GM04504 (cell line): ENCODE results near the gene GABRR3.

Source experiments
- DNase-seq: peaks from one replicate; pipeline ENCODE4 v3.0.0-alpha.2; 2012; ENCODE audit warnings: low read depth

GABRR3 gene

DNA sequence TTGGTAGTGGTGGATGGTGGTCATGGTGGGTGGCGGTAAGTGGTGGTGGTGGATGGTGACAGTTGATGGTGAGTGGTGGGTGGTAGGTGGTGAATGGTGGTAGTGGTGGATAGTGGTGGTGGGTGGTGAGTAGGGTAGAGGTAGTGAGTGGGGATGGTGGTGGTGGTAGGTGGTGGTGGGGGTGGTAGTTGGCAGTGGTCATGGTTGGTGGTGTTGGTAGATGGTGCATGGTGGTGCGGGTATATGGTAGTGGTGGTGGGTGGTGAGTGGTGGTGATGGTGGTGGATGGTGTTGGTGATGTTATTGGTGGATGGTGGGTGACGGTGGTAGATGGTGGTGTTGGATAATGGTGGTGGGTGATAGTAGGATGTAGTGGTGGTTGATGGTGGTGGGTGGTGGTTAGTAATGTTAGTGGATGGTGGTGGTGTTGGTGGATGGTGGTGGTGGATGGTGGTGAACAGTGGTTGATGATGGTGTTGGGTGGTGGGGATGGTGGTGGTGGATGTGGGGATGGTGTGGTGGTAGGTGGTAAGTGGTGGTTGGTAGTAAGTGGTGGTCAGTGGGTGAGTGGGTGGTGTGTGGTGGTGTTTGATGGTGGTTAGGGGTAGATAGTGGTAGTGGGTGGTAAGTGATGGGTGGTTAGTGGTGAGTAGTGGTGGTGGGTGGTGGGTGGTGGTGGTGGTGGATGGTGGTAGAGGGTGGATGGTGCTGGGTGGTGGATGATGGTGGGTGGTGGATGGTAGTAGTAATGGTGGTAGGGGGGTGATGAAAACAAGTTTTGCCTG, 46.1 kb downstream of the GABRR3 start:
- DNase-seq, result no peak

DNA sequence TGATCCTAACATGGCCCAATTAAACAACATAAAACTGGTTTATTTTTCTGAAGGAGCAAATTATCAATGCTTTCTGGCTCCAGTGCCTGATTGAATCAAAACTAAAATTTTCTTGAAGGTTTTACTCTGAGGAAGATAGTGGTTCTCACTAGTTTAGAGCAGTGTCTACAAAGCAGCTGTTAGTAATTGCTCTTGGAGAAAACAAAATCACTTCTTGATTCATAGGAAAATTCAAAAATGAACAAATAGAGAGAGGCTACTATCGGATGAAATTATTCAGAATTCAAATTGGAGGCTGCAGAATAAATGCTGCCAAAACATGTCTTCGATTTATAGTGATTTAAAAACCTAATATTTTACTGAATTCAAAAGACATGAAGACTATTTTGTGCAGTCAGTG, 47.8 kb downstream of the GABRR3 start:
- DNase-seq, result no peak

DNA sequence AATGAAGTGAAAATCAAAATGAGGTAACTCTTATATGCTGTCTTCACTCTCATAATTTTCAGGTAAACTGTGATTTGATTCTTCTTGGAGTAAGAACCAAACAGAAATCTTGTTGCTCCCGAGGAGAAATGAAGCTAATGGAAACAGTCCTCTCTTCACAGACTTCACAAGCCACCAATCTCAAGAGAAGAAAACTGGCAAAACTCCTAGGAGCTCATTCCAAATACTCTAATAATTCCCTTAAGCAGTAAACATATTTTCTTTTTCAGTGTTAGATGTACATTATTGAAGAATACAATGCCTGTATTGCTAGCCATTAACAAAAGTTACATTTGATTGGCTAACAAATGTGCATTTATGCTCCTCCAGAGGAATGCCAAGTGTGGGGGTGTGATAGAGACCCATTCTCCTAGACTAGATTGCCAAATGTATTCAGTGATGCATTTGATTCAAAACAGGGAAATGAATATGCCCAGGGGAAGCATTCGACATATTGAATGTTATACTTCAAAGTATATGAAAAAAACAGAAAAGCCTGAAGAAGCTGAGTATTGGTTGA, 51.1 kb downstream of the GABRR3 start:
- DNase-seq, result no peak

DNA sequence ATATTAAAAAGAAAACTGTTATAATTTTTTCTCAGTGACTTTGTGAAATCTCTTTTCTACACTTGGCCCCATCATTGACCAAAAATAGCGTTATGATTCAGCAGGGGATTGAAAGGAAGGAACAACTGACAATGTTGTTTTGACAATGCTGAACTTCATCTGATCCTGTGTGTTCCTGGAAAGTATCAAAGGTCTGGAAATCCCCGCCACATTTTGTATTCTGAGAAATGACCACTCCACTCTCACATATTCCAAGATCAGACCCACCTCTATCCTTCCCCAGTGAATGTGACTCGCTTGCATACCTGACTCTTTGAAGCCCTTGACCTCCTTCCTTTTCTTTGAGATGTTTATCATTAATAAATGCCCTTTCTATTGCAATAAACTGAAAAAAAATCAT, 53.2 kb downstream of the GABRR3 start:
- DNase-seq, result no peak

GRCh38 chr3:97979610-97980009, 55.5 kb downstream of the GABRR3 start:
- no peak for DNase-seq

DNA sequence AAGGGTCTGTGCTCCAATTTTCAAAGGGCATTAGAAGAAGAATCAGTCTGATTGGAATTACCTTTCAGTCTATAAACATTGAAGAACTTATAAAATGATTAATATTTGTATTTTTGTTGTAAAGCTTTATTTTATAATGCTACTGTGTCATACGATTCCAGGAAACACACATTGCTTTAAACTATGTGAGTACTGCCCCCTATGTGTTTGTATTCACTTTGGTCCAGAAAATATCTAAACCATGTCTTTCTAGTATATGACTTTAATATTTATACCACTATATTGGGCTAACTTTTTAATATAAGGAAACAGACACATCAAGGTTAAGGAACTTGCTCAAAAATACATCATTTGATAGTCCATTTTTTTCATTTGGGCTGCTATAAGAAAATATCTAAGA, 59.6 kb downstream of the GABRR3 start:
- no peak for DNase-seq

DNA sequence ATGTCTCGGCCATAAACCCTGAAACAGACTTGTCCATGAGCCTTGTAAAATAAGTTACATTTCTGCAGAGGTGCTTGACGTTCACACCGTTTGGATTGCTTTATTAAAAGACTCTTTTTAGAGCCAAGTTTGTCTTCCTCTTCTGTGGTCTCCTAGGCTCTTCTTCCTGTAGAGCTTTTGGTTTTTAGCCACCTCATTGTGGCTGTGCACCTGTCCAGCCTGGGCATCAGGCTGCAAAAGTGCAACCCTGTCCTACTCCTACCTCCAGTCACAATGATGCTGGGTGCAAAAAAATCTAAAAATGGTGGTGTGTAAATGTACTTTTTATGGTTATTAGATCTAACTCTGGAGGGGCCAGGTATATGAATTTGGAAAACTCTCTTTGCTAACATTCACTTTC, 60.1 kb downstream of the GABRR3 start:
- no peak for DNase-seq

DNA sequence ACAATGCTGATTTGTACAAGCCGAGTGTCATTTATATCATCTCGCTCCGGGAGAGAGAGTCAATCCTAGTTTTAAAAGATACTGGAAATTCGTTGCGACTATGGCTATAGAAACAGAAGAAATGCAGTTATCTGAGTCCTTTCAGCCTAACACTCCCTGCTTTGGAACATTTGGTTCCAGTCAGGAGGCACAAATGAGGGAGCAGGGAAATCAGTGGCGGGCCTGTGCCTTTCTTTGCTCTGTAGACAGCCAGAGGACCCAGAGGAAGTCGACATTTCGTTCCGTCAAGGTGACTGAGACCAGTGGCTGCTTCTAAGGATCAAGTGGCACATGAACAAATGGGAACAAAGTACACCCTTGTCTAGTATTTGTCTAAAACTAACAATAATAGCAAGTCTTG, 62.1 kb downstream of the GABRR3 start:
- DNase-seq, result no peak

- peak; percentile 29 for DNase-seq
Observed at GRCh38 chr3:97971679-97972567, 63.2 kb downstream of the GABRR3 start, which contains the start of gene RIOX2. Gene RIOX2, minus strand, starts transcription at chr3:97972431. Its CDS starts 4,838 bp downstream, at chr3:97967593.

DNA sequence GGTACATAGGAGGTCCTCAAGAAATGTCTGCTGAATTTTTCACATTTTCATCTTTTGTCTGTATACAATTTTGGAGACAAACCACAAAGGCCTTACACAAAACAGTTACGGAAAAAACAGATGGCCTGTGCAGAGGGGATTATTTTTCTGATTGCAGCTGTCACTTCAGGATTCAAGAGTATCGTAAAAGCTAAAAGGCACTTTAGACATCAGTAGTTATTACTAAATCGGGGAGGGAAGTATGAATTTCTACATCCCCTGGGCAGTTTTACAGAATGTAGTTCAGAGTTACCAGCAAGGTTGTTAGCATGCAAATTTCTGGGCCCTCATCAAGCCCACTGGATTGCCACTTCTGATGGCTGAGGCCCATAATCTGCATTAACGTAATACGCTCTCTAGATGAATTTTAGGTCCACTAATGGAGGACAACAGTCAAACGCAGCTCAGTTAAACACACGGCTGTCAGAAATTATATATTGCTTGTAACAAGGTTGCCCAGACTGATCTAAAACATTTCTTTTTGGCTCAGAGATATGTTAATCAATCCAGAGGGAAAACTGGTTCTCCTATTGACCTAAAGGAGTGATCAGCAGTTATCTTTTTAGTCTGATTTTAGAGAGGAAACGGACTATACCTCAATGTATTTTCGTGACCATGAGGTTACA, 64.0 kb downstream of the GABRR3 start:
- no peak for DNase-seq

- peak; percentile 17 for DNase-seq
Observed at GRCh38 chr3:97970156-97970555, 65.0 kb downstream of the GABRR3 start.

- no peak for DNase-seq
Observed at GRCh38 chr3:97969541-97969940, 65.6 kb downstream of the GABRR3 start.

DNA sequence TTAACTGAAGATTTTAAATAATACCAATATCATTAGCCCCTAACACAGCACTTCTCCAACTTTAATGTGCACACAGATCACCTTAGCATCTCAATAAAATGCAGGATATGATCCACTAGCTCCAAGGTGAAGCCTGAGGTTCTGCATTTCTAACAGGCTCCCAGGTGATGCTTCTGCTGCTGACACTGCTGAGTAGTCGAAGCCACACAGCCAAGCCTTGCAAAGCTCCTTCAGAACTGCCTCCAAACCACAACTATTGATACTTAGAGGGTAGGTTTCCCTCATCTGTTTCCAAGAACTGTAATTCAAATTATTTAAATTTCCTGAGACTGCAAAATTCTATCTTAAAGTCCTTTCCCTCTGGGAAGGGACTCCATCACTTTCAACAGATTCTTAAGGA, 66.7 kb downstream of the GABRR3 start:
- DNase-seq, result no peak

- DNase-seq, result no peak
Observed at GRCh38 chr3:97967966-97968365, 67.1 kb downstream of the GABRR3 start.

GRCh38 chr3:97960993-97961766, 73.9 kb downstream of the GABRR3 start:
- DNase-seq, result no peak

- DNase-seq, result no peak
Observed at GRCh38 chr3:97960551-97960950, 74.6 kb downstream of the GABRR3 start.

DNA sequence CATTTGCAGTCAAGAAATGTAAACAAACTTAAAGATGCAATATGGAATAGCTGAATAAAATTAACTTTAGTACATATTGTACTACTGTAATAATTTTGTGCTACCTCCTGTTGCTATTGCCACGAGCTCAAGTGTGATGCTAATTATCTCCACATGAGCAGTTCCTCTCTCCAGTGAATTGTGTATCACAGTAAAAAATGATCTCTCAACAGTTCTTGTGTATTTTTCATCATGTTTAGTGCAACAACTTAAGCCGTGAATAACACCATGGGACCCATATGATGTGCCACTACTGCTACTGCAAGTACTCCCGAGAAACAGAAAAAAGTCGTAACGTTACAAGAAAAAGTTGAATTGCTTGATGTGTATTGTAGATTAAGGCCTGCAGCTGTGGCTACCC, 75.2 kb downstream of the GABRR3 start:
- DNase-seq, result no peak

DNA sequence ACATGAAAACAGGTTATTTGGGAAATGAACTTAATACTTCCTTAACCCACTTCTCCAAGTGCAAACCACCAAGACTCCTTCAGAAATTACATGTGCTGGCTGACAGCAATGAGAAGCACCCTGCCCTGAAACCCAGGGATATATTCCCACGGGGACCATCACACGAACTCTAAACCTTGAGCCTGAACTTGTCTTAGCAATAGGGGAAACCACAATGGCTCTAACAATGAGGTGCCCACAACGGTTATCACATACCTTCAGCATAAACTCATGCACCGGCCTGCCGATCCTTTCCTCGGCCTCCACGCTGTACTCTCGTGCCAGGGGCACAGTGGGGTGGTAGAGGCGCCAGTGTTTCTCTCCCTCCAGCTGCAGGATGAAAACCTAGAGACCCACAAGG, 76.3 kb downstream of the GABRR3 start:
- DNase-seq, result no peak

DNA sequence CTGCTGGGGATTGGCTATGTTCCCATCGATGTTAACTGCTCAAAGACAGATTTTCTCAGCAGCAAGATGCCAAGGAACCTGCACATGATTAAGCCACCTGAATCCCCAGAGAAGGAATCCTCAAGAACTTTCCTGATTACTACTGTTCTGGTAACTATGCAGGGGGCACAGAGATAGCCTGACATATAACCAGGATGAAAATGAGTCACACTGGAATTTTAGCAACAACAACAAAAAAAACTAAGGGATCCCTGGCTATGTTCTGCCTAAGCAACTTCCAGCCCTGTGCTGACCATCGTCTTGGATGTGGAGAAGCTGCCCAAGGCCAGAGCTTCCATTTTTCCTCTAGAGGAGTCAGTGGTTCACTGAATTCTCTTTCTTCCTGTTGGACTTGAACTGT, 76.7 kb downstream of the GABRR3 start:
- no peak for DNase-seq

DNA sequence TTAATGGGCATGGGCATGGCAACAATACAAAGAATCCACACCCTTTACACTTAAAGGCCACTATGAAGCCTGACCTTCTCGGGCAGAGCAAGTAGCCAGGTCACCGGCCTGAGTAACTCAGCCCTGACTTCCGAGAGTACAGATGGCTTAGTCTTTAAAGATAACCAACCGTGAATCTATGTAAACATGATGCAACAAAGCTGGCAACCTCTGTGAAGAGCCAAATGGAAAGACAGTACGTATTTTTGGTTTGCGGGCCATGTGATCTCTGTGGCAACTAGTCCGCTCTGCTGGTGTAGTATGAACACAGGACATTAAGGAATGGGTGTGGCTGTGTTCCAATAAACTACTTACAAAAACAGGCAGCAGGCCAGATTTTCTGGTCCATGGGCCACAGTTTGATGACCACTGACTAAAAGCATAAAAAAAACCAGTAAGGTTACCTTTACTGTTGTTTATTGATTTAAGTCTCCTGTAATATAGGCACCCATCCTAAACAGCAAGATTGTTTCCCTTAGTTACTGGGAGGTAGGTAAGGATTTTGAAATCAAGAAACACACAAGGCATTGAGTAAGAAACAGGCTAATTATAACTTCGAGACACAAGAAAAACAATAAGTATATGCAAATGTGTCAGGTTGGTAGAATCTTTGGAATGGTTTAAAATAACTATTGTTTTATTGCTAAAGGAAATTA, 77.4 kb downstream of the GABRR3 start:
- DNase-seq, result no peak

DNA sequence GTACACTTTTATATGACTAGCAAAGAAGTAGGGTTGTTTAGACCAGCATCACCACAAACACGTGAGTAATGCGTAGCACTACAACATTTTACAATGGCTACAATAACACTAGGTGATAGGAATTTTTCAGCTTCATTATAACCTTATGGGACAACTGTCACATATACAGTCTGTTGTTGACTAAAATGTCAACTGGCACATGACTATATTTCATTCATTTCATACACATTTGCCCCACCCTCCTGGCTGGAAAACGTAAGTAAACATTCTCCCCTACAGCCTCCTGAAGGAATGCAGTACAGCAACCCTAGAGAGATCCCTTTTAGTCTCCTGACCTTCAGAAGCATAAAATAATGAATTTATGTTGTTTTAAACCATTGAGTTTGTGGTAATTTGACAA, 79.1 kb downstream of the GABRR3 start:
- no peak for DNase-seq
